ENCODE results near the gene SAMD7.
A peak's percentile ranks its signal among the peaks of the same experiment; 100 is the strongest.

SAMD7 gene, protein sequence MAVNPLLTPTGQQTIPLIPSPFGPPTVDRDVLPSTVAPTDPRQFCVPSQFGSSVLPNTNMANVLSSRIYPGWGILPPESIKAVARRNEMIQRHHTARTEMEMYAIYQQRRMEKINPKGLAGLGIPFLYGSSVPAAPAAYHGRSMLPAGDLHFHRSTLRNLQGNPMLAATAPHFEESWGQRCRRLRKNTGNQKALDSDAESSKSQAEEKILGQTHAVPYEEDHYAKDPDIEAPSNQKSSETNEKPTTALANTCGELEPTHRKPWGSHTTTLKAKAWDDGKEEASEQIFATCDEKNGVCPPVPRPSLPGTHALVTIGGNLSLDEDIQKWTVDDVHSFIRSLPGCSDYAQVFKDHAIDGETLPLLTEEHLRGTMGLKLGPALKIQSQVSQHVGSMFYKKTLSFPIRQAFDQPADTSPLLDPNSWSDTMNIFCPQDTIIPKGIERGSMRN

GRCh38 chr3:169911272-169911671 lies at the start of gene SAMD7:
Gene SAMD7, plus strand, starts transcription at chr3:169911572. Its CDS starts 7,927 bp downstream, at chr3:169919499.
- DNase-seq, result no peak

GRCh38 chr3:169861871-169862270 lies 49.5 kb upstream of the SAMD7 start:
- DNase-seq, result no peak

DNA sequence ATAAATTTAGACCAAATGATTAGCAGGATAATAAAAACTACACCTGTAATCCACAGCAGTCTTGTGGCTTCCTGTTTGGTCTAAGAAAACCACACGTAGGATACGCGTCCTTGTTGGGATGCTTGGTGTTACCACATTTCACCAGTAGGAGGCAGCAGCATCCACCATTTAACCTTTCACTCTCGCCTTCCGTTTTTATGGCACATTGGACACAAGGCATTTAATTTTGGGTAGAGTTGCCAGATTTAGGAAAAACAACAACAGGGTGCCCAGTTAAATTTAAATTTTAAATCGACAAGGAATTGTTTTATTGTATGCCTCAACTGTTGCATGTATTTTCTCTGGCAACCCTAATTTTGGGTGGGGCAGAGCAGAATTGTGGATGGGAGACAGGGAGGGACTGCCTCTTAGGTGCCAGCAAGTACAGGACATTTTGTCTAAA lies 47.9 kb upstream of the SAMD7 start:
- peak; percentile 63 for DNase-seq

DNA sequence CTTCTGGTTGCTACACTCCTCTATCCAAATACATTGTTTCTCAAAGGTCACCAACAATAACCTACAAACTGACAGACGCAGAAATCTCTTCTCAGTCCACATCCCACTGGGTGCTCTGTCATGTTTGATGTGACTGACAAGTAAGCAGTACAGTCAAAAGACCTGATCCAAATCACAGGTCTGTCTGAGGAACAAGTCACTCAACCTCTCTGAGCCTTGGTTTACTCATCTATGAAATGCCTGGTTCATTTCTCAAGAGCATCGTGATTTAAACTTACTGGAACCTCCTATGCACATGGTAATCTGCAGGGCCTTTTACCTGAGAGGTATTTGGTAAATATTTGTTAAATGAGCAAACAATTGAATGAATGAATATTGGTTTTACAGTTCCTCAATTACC lies 47.1 kb upstream of the SAMD7 start:
- DNase-seq, result no peak

DNA sequence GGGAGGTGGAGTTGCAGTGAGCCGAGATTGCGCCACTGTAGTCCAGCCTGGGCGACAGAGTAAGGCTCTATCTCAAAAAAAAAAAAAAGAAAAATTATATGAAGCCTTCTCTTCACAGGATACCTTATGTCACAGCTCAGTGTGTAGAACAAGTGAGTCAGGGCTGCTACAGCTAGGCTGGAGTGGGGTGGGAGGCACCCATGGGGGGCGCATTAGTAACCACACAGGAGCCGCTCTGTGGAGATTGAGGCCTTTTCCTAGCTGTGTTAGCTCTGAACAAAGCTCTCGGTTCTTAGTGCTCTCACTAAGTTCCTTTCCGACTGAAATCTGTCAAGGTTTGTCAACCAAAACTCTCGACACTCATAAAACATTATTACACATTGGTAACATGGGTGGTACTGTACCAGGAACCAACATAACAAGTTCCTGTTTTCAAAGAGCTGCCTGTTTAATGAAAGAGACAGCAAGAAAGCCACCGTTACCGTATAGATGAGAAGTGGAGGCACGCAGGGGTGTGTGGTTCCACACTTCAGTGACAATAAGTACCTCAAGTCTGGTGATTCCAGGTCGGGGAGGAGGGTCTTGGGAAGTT lies 46.1 kb upstream of the SAMD7 start:
- DNase-seq, result peak; percentile 18

- no peak for DNase-seq
Measured at GRCh38 chr3:169867584-169868210, 43.7 kb upstream of the SAMD7 start.

DNA sequence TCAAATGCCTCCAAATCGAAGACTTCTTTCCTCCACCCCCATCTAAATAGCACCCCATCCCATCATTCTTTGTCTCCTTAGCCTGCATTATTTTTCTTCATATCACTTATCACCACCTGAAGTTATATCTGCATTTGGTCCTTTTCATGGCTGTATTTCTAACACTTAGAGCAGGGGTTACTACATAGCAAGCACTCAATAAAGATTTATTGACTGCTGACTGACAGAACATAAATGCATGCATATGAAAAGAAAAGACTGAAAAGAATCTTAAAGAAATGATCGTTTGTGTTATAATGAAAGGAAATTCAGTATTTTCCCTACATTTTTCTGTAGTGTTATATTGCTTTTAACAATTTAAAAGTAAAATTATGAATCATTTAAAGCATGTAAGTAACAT lies 43.0 kb upstream of the SAMD7 start:
- no peak for DNase-seq

- DNase-seq, result no peak
Measured at GRCh38 chr3:169869484-169870220, 41.7 kb upstream of the SAMD7 start, which contains the start of gene LRRC31. Gene LRRC31, minus strand, starts transcription at chr3:169869935. Its CDS starts 128 bp downstream, at chr3:169869807.

DNA sequence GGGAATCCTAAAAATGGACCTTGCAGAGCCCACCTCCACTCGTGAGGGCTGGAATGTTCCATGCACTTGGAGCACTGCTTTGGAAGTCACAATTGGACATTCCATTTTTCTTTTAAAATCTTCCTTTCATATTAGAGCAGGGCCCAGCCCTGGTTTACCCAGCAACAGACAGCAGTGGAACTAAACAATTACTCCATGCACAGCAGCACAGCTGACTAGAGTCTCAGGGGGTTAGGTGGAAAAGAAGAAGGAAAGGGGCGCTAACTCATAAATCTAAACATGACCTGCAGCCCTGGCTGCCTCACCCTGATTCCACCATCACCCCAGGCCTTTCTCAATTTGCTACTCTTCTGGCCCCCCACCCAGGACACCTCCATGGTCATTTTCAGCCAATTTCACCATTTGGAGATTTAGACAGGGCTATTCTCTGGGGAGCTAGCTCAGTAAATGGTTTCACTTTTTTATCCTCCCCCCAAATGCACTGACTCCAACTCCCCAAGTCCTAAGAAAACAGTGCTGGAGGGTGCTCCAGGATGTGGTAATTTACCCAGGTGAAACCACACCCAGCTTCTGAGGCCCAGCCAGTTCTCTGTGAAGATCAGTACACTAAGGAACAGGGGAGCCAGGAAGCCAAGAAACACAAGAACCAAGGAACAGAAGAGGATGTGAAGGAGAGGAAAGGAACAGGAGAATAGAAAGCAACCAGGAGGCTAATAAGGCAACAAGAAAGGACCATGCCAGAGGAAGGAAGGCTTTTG lies 40.1 kb upstream of the SAMD7 start:
- no peak for DNase-seq

DNA sequence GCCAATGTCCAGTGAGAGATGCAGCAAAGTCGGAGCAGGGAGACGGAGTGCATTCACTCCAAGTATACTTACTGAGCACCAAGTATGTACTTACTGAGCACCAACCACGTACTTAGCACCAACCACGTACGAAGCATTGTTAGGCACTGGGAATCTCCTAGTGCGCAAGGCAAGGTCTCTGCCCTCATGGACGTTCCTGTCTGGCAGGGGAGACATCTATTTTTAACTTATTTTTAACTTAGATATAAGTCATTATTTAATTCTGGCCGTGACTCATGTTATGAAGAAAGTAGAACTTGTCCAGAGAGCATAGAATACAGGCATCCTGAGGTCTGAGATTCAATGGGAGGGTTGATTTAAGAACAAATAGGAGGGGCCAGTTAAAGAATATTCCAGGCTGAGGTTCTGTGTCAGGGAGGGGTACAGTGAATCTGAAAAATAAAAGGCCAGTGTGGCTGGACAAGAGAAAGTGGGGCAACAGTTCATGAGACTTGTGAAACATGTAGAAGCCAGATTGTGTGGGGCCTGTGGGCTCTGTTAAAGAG lies 32.3 kb upstream of the SAMD7 start:
- no peak for DNase-seq

DNA sequence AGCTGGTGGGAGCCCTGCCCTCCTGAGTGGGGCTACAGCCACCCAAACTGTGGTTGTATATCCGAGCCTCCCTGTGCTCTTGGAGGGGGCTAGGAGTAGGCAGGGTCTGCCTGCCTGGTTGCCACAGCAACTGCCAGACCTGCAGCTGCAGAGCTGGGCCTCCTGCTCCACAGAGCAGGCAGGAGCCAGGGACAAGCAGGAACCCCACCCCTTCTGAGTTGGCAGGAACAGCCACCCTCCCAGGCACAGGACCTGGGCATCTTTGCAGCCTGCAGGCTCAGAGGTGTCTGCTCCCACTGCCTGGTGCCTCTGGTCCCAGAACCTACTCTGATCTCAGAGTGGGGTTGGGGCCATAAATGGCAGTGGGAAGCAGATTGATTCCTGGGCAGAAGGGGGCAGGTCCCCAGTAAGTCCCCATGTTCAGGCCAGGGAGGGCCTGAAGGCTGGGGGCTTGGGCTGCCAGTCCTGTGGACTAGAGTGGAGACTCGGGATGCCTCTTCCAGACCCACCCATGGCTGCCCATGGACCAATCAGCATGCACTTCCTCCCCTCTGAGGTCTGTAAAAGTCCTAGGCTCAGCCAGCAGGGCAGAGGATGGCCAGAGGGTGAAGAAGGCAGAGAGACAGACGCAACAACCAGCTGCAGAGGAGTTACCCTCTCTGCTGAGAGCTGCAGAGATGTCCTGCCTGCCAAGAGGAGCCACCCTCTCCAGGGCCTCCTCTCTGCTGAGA lies 31.4 kb upstream of the SAMD7 start:
- no peak for DNase-seq

- DNase-seq, result no peak
Measured at GRCh38 chr3:169880576-169881250, 30.7 kb upstream of the SAMD7 start.

- DNase-seq, result no peak
Measured at GRCh38 chr3:169886671-169887070, 24.7 kb upstream of the SAMD7 start.

DNA sequence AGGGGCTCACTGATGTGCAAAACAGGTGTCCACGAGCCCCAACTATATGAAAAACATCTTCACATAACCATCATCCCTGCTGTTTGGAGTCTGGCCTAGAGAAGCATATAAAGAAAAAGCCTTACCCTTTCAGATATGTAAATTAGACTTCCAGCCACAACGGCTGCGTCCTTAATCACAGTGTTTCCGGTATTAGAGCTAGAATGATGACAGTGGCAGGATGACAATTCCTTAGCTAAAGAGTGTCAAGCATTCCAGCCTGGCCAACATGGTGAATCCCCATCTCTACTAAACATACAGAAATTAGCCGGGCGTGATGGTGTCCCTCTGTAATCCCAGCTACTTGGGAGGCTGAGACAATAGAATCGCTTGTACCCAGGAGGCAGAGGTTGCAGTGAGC lies 19.5 kb upstream of the SAMD7 start:
- DNase-seq, result no peak

DNA sequence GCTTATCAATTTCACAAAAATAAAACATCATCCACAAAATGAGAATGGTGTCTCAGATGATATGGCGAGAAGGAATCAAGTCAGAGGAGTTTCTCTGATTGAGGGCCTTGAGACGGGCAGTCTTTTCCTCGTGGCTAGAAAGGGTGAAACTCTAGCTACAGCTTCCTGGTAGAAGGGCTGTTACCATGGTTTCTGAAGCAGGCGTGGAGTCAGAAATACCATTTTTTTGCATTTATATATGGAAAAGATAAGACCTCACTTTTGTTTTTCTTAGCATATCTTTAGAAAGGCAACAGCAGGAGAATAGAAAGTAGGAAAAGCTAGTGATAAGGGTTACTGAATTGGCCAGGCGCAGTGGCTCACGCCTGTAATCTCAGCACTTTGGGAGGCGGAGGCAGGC lies 17.3 kb upstream of the SAMD7 start:
- no peak for DNase-seq

DNA sequence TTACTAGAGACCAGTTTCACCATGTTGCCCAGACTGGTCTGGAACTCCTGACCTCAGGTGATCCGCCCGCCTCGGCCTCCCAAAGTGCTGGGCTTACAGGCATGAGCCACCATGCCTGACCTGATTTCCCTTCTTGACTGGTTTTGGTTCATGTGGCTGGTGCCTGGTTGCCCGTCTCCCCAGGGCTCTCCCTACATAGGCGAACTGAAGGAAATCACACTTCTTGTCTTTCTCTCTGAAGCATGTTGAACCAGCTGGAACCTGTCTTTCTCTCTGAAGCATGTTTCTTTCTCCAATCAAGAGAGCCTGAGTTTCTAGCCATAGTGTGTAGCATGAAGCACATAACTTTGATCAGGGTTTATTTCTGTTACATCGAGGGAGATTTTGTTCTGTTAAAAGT lies 16.3 kb upstream of the SAMD7 start:
- no peak for DNase-seq

DNA sequence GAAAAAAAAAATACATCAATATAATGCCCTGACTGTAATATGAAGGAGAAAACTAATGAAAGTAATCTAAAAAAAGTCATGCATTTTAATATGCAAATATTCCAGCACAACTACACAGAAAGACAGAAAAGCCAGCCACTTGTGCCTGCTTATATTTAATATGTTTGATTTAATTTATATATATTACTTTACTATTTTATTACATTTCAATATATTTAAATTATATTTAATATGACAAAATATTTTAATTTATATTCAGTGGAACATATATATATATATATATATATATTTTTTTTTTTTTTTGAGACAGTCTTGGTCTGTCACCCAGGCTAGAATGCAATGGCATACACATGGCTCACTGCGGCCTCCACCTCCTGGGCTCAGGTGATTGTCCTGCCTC lies 14.1 kb upstream of the SAMD7 start:
- DNase-seq, result no peak

DNA sequence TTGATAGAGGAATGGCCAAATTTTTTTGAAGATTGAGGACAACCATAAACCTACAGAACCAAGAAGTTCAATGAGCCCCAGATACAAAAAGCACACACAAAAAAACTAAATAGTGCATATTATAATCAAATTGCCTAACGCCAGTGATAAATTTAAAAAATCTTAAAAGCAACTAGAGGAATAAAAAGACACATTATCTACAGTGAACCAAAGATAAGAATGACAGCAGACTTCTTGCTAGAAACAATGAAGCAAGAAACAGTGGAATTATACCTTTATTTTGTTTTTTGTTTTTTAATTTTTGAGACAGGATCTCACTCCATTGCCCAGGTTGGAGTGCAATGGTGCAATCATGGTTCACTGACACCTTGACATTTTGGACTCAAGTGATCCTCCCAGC lies 9.9 kb upstream of the SAMD7 start:
- no peak for DNase-seq

DNA sequence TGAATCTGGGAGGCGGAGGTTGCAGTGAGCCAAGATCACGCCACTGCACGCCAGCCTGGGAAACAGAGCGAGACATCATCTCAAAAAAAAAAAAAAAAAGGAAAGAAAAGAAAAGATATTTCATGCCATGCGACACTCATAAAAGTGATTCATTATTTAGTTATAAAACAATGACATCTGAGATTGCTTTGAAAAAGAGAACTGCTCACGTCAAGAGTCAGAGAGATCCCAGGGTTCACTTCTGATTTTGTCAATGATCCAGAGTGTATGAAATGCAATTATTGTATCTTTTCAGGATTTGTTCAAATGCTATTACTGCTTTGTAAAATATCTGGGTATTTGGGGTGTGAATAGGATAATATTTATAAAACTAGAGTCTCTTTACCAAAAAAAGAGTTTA lies 6.0 kb upstream of the SAMD7 start:
- no peak for DNase-seq

DNA sequence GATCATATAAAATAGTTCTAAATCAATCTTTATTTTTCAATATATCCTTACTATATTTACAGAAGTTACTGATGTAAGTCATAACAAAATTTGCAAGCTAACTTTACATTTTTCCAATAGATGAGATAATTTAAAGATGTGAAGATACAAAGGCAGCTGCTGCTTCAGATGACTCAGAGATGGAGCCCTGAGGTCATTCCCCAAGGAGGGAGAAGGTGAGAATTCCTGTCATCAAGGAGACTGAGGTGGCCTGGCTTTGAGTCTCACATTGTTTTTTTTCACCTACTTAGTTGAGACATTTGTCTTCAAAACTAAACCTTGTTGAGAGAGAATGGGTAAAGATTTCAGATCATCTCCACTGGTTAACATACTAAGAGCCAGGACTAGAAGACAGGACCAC lies 3.9 kb upstream of the SAMD7 start:
- no peak for DNase-seq

GRCh38 chr3:169907944-169908343 lies 3.4 kb upstream of the SAMD7 start:
- DNase-seq, result no peak
